ENCODE measurements around the gene JAZF1. TPM values are rescaled to one million over a fixed set of nuclear protein-coding genes. Genes with fewer than 3 reads are reported as not detected.

The JAZF1 gene
- total RNA-seq, 4 donors from 2014 or later = 27.8 to 36.5 (median 30.5) TPM

- WGBS, 2 donors (ENCODE audit: low coverage in 1 of 2) = 100% methylated on average over 1 of the region's 1 CpG; no CpG with 5 or more reads in 1 of the 2 donors
- ATAC-seq = no peak
- TF ChIP-seq POLR2AphosphoS5 (IDR thresholded peaks at IDR 0.05) (no peak), POLR2A (IDR thresholded peaks at IDR 0.05) (no peak), CTCF (IDR thresholded peaks at IDR 0.05) (no peak), EP300 (IDR thresholded peaks at IDR 0.05) (no peak)
- no peaks in the 10 kb centered on the region for H3K27me3 ChIP-seq
- no peaks in the 10 kb centered on the region for H3K9me3 ChIP-seq
- no peak overlapping the region for H3K27ac ChIP-seq
- H3K36me3 ChIP-seq = no peaks in the 10 kb centered on the region
- H3K4me1 ChIP-seq = no peaks in the 10 kb centered on the region
- H3K4me3 ChIP-seq = no peak overlapping the region
Observed at GRCh38 chr7:28224675-28225074, 44.1 kb upstream of the JAZF1 start.

DNA sequence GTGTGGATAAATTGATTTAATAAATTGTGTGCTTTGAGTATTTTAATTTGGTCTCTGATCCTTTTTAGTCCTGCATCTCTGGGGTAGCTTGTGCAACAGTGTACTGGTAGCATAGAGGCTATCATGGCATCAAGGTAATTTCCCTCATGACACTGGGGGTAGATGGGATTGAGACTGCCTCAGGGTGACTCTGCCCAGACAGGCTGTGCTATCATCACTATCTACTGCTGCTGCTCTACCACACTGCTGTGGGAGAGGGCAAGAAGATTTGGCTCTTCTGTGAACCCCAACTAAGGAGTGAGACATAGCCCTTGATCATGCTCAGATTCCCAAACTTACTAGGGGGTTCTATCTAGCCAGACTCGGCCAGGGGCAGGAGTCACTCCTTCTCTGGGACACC lies 43.6 kb upstream of the JAZF1 start:
- no peaks in the 10 kb centered on the region for H3K4me1 ChIP-seq
- H3K4me3 ChIP-seq = no peak overlapping the region
- no peaks in the 10 kb centered on the region for H3K27me3 ChIP-seq
- 60 to 67% methylated on average over 1 of the region's 1 CpG for WGBS, 2 donors (ENCODE audit: low coverage in 1 of 2)
- ATAC-seq = no peak
- no peaks in the 10 kb centered on the region for H3K9me3 ChIP-seq
- no peak overlapping the region for H3K27ac ChIP-seq
- no peaks in the 10 kb centered on the region for H3K36me3 ChIP-seq
- no peak for TF ChIP-seq EP300 (IDR thresholded peaks at IDR 0.05)
- no peak for TF ChIP-seq CTCF (IDR thresholded peaks at IDR 0.05)
- no peak for TF ChIP-seq POLR2A (IDR thresholded peaks at IDR 0.05)
- no peak for TF ChIP-seq POLR2AphosphoS5 (IDR thresholded peaks at IDR 0.05)

GRCh38 chr7:28222636-28223035 lies 42.0 kb upstream of the JAZF1 start:
- Histone ChIP-seq H3K36me3 (no peaks in the 10 kb centered on the region), H3K4me3 (no peak overlapping the region), H3K27ac (no peak overlapping the region), H3K9me3 (no peaks in the 10 kb centered on the region), H3K4me1 (no peaks in the 10 kb centered on the region), H3K27me3 (no peaks in the 10 kb centered on the region)
- TF ChIP-seq EP300 (IDR thresholded peaks at IDR 0.05) (no peak), POLR2A (IDR thresholded peaks at IDR 0.05) (no peak), CTCF (IDR thresholded peaks at IDR 0.05) (no peak), POLR2AphosphoS5 (IDR thresholded peaks at IDR 0.05) (no peak)
- ATAC-seq = no peak
- WGBS, 2 donors (ENCODE audit: low coverage in 1 of 2) = 59 to 83% methylated on average over 3 of the region's 3 CpGs

DNA sequence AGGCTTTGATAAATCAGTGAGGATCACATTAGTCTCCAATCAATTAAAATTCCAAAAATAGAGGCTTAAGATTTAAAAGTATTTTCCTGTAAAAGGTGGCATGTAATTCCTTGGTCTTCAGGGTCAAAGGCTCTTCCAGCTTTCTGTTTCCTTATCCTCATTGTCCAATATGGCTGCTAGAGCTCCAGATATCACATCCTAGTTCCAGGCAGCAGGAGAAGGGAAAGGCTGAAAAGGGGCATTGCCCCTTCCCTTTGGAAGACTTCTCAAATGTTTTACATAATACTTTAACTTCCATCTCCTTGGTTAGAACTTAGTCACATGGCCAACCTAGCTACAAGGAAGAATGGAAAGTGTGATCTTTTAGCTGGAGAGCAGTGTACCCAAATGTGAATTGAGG lies 39.2 kb upstream of the JAZF1 start:
- ATAC-seq = no peak

More for the DNA sequence above, 39.2 kb upstream of the JAZF1 start:
- Histone ChIP-seq H3K4me1 (no peaks in the 10 kb centered on the region), H3K9me3 (no peaks in the 10 kb centered on the region), H3K27ac (no peak overlapping the region), H3K27me3 (no peaks in the 10 kb centered on the region), H3K36me3 (no peaks in the 10 kb centered on the region), H3K4me3 (no peak overlapping the region)
- TF ChIP-seq CTCF (IDR thresholded peaks at IDR 0.05) = no peak
- TF ChIP-seq POLR2AphosphoS5 (IDR thresholded peaks at IDR 0.05) = no peak
- no peak for TF ChIP-seq EP300 (IDR thresholded peaks at IDR 0.05)
- no peak for TF ChIP-seq POLR2A (IDR thresholded peaks at IDR 0.05)

Data from gastroesophageal sphincter (tissue), 4 donors.